Endothelial cell of hepatic sinusoid (primary cell): ENCODE results near the gene RECQL.
"Not testable (repeated sequence)": the region's sequence is repeated elsewhere in the genome, so short reads cannot be mapped to it uniquely, and the experiment has no call there.

Experiments
- in situ Hi-C: cut with HindIII; loops from 2 replicates; pipeline ENCODE4 v1.10.0; 2017; ENCODE audit warnings: low sequenced_read_pairs

RECQL gene

GRCh38 chr12:21505888-21506287 is 4.5 kb upstream of the RECQL start:
- in situ Hi-C loops = no loop called here

DNA sequence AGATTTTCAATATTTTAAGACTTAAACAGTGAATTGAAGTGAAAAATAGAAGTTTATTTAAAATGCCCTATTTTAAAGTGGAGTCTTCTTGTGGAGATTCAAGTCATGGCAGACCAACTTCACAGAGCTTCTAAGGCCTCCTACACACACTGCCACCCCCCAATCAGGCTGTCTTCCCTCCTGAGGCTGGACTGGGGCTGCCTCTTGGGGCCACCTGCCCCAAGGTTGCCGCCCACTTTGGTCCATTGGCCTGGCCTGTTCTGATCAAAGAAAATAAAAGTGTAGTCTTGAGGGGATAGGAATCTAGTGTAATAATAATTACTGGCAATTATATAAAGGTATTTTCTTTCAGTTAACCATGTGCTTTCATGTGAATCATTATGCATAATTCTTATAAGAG is 1.4 kb upstream of the RECQL start:
- in situ Hi-C loops = no loop called here

DNA sequence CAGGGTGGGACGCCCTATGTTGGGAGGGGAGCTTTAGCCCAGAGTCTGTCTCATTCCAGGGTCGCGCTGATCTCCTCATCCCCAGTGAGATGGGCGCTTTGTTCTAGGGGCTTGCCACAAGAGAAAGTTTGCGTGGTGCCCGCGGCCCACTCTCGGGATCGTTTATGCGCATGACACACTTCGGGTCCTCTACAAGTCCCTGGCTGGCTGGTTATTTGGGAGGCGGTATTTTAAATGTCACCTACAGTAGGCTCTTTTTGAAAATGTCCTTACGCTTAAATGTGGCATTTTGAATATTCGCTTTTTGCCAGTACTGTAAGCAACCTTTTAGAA is 695 bp upstream of the RECQL start:
- in situ Hi-C loops = no loop called here

- in situ Hi-C loops = no loop called here
Observed at GRCh38 chr12:21500786-21501257, 613 bp downstream of the RECQL start.

GRCh38 chr12:21499765-21500164 is 1.7 kb downstream of the RECQL start:
- in situ Hi-C loops = no loop called here

GRCh38 chr12:21485998-21486397 is 15.4 kb downstream of the RECQL start:
- in situ Hi-C loops = no loop called here

GRCh38 chr12:21483531-21483930 is 17.9 kb downstream of the RECQL start:
- in situ Hi-C loops = no loop called here

DNA sequence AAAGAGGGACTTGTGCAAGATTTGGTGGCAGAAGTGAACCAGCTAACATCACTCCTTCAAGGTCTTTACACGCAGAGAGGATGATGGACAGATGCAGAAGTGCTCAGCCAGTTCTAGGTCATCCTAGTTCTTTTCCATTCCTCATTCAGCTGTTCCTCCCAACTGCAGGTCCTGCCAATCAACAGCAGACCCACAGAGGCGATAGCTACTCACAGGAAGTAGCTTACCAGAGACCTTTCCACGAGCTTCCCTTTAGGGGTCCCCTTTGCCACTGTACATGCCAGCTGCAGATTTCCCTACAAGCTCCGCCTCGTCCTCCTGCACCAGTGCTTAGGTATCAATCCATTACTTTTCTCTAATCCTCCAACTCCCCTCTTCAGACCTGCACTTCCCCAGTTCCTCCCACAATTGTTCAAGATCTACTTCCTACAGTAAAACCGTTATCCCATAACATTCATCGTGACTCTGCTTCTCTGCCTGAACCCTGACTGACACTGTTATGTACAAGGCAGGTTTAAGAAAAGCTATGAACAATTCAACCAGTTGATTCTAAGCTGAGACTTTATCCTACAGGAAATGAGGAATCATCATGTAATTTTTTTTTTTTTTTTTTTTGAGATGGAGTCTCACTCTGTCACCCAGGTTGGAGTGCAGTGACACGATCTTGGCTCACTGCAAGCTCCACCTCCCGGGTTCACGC is 22.5 kb downstream of the RECQL start:
- in situ Hi-C loops = no loop called here

DNA sequence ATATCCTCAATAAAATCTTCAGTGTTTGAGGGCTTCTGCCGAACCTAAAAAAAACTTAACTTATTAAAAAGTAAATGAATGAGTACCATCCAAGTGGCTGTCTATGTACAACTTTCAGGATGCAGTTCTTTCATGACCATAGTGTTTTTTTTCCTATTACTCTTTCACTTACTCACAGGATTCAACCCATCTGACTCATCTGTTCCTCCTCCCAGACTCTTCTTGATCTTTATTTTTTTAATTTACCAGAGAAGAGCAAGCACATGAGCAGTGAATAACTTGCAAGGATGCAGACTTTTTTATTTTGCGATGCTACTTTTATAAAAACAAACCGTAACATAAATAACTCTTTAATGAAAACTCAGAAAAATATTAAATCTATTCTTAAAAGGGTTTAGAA is 24.5 kb downstream of the RECQL start:
- in situ Hi-C loops = no loop called here

DNA sequence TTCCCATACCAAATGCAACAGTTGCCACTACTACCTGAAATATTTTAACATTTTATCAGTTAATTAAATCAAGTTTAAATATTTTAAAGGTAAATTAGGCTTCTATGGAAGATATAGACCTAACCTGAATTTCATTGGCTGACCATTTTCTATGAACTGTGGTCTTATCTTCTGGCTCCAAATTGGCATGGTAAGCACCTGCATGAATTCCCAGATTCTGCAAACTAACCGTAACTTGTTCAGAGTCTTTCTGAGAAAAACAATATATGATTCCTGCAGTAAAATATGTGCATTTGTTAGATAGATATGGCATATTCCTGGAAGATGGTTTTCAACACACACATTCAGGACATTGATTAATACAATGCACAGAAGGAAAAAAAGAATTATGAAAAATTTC is 25.9 kb downstream of the RECQL start:
- in situ Hi-C loops = no loop called here

- in situ Hi-C loops = no loop called here
Observed at GRCh38 chr12:21472197-21472823, 29.1 kb downstream of the RECQL start.

DNA sequence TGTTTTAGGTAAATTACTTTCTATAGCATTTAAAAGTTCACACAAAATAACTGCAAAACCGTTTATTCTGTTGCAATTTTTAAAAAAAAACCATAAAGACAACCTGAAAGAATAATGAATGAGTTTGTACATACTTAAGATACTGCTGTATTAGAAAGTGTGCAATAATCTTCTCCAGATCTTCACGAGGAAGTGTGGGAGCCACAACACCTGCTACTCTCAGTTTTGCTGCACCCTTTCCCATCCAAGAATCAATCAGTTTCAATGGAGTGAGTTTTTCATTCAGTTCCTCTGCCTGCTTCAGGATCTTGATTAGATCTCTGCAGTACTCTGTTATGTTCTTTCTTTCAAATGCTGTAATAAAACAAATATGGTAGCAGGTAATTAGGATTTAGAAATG is 30.1 kb downstream of the RECQL start:
- in situ Hi-C loops = no loop called here

- in situ Hi-C loops = not testable (repeated sequence)
Observed at GRCh38 chr12:21467334-21467733, 34.1 kb downstream of the RECQL start.

GRCh38 chr12:21459474-21459873 is 42.0 kb downstream of the RECQL start:
- in situ Hi-C loops = no loop called here

DNA sequence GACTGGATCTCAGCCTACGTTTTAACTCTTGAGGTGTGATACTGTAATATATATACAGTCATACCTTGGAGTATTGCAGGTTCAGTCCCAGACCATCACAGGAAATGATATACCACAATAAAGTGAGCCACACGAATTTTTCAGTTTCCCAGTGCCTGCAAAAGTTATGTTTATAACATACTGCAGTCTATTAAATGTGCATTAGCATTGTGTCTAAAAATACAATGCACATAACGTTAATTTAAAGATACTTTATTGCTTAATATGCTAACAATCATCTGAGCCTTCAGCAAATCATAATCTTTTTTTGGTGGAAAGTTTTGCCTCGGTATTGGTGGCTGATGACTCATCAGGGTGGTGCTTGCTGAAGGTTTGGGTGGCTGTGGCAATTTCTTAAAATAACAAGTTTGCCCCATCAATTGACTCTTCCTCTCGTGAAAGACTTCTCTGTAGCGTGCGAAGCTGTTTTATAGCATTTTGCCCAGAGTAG is 45.1 kb downstream of the RECQL start:
- in situ Hi-C loops = no loop called here

- in situ Hi-C loops = no loop called here
Observed at GRCh38 chr12:21453312-21453852, 48.1 kb downstream of the RECQL start.

DNA sequence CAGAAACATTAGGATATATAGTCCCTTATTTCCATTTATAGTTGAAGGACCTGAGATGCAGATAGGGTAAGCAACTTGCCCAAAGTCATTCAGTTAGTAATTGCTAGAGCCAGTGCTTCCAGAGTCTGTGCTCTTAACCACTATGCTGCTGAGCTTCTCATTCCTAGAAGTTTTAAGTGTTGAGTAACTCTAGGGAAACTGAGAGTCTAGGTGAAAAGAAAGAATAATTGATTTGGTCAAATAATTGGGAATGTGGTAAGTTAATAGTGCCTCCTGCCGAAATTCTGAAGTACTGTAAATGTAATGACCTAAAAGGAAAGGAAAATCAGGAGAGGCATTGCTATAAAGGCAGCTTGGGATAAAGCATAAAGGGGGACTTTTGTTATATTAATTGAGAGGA is 49.9 kb downstream of the RECQL start:
- in situ Hi-C loops = no loop called here

GRCh38 chr12:21444193-21445146 is 57.0 kb downstream of the RECQL start:
- in situ Hi-C loops = no loop called here

- in situ Hi-C loops = no loop called here
Observed at GRCh38 chr12:21439347-21439746, 62.1 kb downstream of the RECQL start.

DNA sequence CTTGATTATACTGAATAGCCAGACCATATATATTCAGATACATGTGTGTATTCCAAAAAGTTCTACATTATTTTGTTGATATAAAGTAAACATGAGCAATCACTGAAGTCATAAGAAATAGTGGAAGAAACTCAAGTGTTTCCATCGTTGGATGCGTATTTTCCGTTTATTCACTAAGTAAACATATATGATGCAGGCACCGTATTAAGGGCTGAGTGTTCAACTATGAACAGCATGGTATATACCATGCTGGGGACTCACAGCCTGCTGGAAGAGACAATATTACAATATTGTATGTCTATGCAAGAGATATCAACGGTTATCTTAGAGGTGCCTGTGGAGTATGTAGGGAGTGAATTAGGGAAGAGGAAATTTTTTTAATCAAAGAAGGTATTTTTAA is 62.8 kb downstream of the RECQL start:
- in situ Hi-C loops = no loop called here

DNA sequence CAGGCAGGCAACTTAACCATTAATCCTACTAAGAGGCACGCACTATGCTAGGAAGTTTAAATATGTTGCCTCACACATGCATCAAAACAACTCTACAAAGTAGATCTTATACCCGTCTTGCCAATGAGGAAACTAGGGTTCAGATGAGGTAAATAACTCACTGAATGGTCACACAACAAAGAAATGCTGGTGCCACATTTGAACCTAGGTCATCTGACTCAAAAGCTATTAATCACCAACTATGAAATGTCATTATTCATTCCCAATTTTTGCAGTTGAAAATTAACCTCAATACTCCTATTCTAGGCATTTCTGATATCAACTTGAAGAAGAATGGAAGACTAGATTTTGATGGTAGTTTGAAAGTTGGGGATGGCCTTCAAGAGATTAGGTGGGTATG is 66.7 kb downstream of the RECQL start:
- in situ Hi-C loops = no loop called here
